ENCODE measurements around the gene CDH4.

The CDH4 gene

DNA sequence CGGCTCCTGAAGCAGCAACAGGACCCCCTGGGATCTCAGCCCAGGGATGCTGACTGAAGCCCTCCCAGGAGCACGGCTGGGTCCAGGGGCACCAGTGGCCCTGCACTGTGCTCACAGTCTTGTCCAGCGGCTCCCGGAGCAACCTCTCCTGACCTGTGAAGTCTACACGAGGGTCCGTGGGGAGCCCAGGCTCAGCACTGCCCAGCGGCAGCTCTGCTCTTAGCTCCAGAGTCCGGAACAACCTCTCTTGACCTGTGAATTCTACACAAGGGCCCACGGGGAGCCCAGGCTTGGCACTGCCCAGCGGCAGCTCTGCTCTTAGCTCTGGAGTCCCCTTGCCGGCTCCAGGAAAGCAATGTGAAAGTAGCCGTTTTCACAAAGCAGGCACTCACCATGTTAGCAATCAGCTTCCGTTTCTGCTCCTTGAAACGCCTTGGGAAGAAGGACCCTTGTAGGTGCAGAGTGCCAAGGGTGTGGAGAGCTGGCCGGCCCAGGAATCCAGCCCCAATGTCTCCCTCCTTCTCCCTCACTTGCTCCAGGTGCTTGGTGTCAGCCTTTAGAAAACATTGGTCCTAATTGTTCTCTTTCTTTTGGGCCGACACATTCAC lies 310.9 kb downstream of the CDH4 start:
- H3K9me3 ChIP-seq (ENCODE audit: control insufficient read depth, insufficient read depth, low read depth, low read length) = no peaks in the 10 kb centered on the region

GRCh38 chr20:61564628-61565027 lies 312.6 kb downstream of the CDH4 start:
- no peak overlapping the region for H3K4me3 ChIP-seq (ENCODE audit: low read depth, low read length)
- no peaks in the 10 kb centered on the region for H3K9me3 ChIP-seq (ENCODE audit: control insufficient read depth, insufficient read depth, low read depth, low read length)

More for the DNA sequence above, 310.9 kb downstream of the CDH4 start:
- Histone ChIP-seq H3K36me3 (ENCODE audit: control insufficient read depth, insufficient read depth, low read length) (no peaks in the 10 kb centered on the region), H3K4me1 (ENCODE audit: control insufficient read depth, insufficient read depth, low read length) (peaks cover 18% of the 10 kb centered on the region), H3K27ac (ENCODE audit: low read depth, low read length) (no peak overlapping the region; the same call in 1 of the 2 replicates), H3K4me3 (ENCODE audit: low read depth, low read length) (no peak overlapping the region), H3K9ac (ENCODE audit: low read length) (no peak overlapping the region), H3K27me3 (ENCODE audit: control insufficient read depth, insufficient read depth, low read length) (no peaks in the 10 kb centered on the region)

DNA sequence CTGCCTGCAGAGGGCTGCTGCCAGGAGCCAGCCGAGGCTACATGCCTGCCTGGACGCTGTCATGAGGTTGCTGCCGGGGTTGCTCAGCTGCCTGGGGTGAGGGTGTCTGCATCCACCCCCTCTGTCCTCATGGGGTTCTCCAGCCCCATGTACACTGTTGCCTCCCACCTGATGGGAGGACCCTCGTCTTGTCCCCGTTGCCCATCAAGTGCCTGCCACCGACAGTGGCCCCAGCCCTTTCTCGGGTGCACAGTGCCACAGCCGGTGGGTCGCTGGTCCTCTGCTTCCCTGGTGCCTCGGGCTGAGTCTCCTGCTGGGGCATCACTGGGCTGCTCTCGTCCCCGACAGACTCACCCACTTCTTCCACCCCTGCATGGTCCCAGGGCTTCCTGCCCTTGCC lies 313.7 kb downstream of the CDH4 start:
- no peaks in the 10 kb centered on the region for H3K27me3 ChIP-seq (ENCODE audit: control insufficient read depth, insufficient read depth, low read length)
- no peak overlapping the region for H3K9ac ChIP-seq (ENCODE audit: low read length)
- no peaks in the 10 kb centered on the region for H3K9me3 ChIP-seq (ENCODE audit: control insufficient read depth, insufficient read depth, low read depth, low read length)
- no peaks in the 10 kb centered on the region for H3K36me3 ChIP-seq (ENCODE audit: control insufficient read depth, insufficient read depth, low read length)
- H3K27ac ChIP-seq (ENCODE audit: low read depth, low read length) = no peak overlapping the region
- H3K4me1 ChIP-seq (ENCODE audit: control insufficient read depth, insufficient read depth, low read length) = peaks cover 18% of the 10 kb centered on the region
- H3K4me3 ChIP-seq (ENCODE audit: low read depth, low read length) = no peak overlapping the region

More at GRCh38 chr20:61564628-61565027, 312.6 kb downstream of the CDH4 start:
- Histone ChIP-seq H3K27me3 (ENCODE audit: control insufficient read depth, insufficient read depth, low read length) (no peaks in the 10 kb centered on the region), H3K36me3 (ENCODE audit: control insufficient read depth, insufficient read depth, low read length) (no peaks in the 10 kb centered on the region), H3K27ac (ENCODE audit: low read depth, low read length) (no peak overlapping the region), H3K4me1 (ENCODE audit: control insufficient read depth, insufficient read depth, low read length) (peaks cover 18% of the 10 kb centered on the region), H3K9ac (ENCODE audit: low read length) (no peak overlapping the region)

DNA sequence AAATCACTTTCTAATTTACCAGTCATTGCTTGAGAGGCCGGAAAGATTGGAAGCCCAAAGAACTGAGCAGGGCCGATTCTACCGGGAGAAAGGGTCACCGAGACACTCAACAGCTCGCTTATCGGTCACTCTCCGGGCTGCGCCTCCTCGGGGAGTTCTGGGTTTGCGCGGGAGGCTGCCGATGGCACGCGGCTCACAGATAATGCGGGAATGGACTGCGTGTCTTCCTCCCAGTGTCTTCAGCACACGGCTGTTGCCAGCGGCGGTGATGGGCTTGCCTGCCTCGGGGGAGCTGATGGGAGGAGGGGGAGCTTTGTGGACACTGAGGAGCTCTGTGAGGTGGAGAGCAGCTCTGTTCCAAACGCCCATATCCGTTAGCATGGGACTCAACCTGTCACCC lies 314.6 kb downstream of the CDH4 start:
- no peak overlapping the region for H3K9ac ChIP-seq (ENCODE audit: low read length)
- peaks cover 18% of the 10 kb centered on the region for H3K4me1 ChIP-seq (ENCODE audit: control insufficient read depth, insufficient read depth, low read length)
- no peaks in the 10 kb centered on the region for H3K27me3 ChIP-seq (ENCODE audit: control insufficient read depth, insufficient read depth, low read length)
- no peak overlapping the region for H3K27ac ChIP-seq (ENCODE audit: low read depth, low read length)
- H3K4me3 ChIP-seq (ENCODE audit: low read depth, low read length) = no peak overlapping the region
- no peaks in the 10 kb centered on the region for H3K9me3 ChIP-seq (ENCODE audit: control insufficient read depth, insufficient read depth, low read depth, low read length)
- H3K36me3 ChIP-seq (ENCODE audit: control insufficient read depth, insufficient read depth, low read length) = no peaks in the 10 kb centered on the region

- no peaks in the 10 kb centered on the region for H3K36me3 ChIP-seq (ENCODE audit: control insufficient read depth, insufficient read depth, low read length)
- H3K9ac ChIP-seq (ENCODE audit: low read length) = no peak overlapping the region
- H3K9me3 ChIP-seq (ENCODE audit: control insufficient read depth, insufficient read depth, low read depth, low read length) = no peaks in the 10 kb centered on the region
- no peak overlapping the region for H3K27ac ChIP-seq (ENCODE audit: low read depth, low read length)
- H3K27me3 ChIP-seq (ENCODE audit: control insufficient read depth, insufficient read depth, low read length) = no peaks in the 10 kb centered on the region
- H3K4me1 ChIP-seq (ENCODE audit: control insufficient read depth, insufficient read depth, low read length) = peaks cover 18% of the 10 kb centered on the region
- H3K4me3 ChIP-seq (ENCODE audit: low read depth, low read length) = no peak overlapping the region
Measured at GRCh38 chr20:61567204-61567603, 315.1 kb downstream of the CDH4 start.

GRCh38 chr20:61569825-61570224 lies 317.8 kb downstream of the CDH4 start:
- H3K9ac ChIP-seq (ENCODE audit: low read length) = no peak overlapping the region
- H3K27me3 ChIP-seq (ENCODE audit: control insufficient read depth, insufficient read depth, low read length) = 0 out of 2 replicates have a peak, but pooled peaks cover 3% of the 10 kb centered on the region
- H3K9me3 ChIP-seq (ENCODE audit: control insufficient read depth, insufficient read depth, low read depth, low read length) = no peaks in the 10 kb centered on the region
- H3K4me3 ChIP-seq (ENCODE audit: low read depth, low read length) = no peak overlapping the region
- H3K27ac ChIP-seq (ENCODE audit: low read depth, low read length) = no peak overlapping the region
- no peaks in the 10 kb centered on the region for H3K36me3 ChIP-seq (ENCODE audit: control insufficient read depth, insufficient read depth, low read length)
- peaks cover 6% of the 10 kb centered on the region for H3K4me1 ChIP-seq (ENCODE audit: control insufficient read depth, insufficient read depth, low read length)

GRCh38 chr20:61570646-61571195 lies 318.7 kb downstream of the CDH4 start:
- Histone ChIP-seq H3K9me3 (ENCODE audit: control insufficient read depth, insufficient read depth, low read depth, low read length) (no peaks in the 10 kb centered on the region), H3K27ac (ENCODE audit: low read depth, low read length) (no peak overlapping the region), H3K36me3 (ENCODE audit: control insufficient read depth, insufficient read depth, low read length) (no peaks in the 10 kb centered on the region), H3K4me3 (ENCODE audit: low read depth, low read length) (no peak overlapping the region), H3K9ac (ENCODE audit: low read length) (no peak overlapping the region), H3K4me1 (ENCODE audit: control insufficient read depth, insufficient read depth, low read length) (peaks cover 6% of the 10 kb centered on the region), H3K27me3 (ENCODE audit: control insufficient read depth, insufficient read depth, low read length) (0 out of 2 replicates have a peak, but pooled peaks cover 3% of the 10 kb centered on the region)

DNA sequence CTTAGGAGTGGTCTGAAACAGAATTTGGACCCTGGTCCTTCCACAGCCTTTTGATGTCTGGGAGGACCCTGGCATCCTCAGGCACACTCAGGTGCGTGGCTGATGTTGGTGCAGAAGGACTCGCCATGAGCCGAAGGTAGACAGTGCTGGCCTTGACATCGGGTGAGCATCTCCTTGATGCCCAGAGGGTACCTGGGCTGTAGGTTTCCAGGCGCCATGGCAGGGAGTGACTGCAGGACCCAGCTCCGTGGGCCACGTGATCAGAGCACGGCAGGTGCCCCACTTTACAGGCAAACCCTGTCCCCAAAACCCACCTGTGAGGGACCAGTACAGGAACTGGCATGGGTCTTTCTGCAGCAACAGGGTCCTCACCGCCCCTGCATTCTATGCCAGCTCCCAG lies 319.2 kb downstream of the CDH4 start:
- H3K4me1 ChIP-seq (ENCODE audit: control insufficient read depth, insufficient read depth, low read length) = peaks cover 6% of the 10 kb centered on the region
- no peak overlapping the region for H3K27ac ChIP-seq (ENCODE audit: low read depth, low read length)
- H3K9ac ChIP-seq (ENCODE audit: low read length) = no peak overlapping the region
- H3K4me3 ChIP-seq (ENCODE audit: low read depth, low read length) = no peak overlapping the region
- 0 out of 2 replicates have a peak, but pooled peaks cover 4% of the 10 kb centered on the region for H3K27me3 ChIP-seq (ENCODE audit: control insufficient read depth, insufficient read depth, low read length)
- no peaks in the 10 kb centered on the region for H3K36me3 ChIP-seq (ENCODE audit: control insufficient read depth, insufficient read depth, low read length)
- H3K9me3 ChIP-seq (ENCODE audit: control insufficient read depth, insufficient read depth, low read depth, low read length) = peaks cover 3% of the 10 kb centered on the region

DNA sequence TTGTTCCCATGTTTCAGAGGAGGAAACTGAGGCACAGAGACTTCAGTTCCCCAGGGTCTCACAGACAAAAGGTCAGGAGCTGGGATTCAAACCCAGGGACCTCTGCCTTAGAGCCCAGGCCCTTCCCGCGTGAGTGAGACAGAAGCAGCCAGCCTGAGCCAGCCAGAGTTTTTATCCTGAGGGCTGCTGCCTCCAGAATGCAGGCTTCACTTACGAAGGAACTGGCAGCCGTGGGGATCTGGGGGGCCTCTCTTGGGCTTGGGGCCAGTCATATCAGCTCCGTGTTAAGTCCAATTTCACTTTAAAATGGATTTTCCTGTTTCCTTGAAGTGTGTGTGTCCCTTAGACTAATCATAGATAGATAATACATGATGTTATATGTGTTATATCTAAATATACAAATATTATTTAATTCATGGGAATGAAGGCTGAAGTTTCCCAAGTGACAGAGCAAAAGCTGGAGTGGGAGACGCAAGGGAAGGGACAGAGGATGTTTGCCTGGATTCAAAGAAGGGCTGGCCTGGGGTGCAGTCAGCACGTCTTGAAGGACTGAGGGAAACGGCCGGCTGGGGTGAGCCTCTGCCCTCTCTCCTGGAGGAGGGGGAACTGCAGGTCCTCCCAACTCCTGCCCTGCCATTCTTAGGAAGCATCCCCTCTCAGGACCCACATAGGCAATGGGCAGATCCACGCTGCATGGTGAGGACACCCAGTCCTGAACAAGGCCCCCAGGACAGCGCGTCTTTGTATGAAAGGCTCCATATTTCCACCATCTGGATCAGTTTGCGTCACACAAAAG lies 320.1 kb downstream of the CDH4 start:
- Histone ChIP-seq H3K9me3 (ENCODE audit: control insufficient read depth, insufficient read depth, low read depth, low read length) (peaks cover 6% of the 10 kb centered on the region), H3K27ac (ENCODE audit: low read depth, low read length) (no peak overlapping the region), H3K27me3 (ENCODE audit: control insufficient read depth, insufficient read depth, low read length) (0 out of 2 replicates have a peak, but pooled peaks cover 6% of the 10 kb centered on the region), H3K4me1 (ENCODE audit: control insufficient read depth, insufficient read depth, low read length) (peaks cover 1% of the 10 kb centered on the region), H3K9ac (ENCODE audit: low read length) (no peak overlapping the region), H3K4me3 (ENCODE audit: low read depth, low read length) (no peak overlapping the region), H3K36me3 (ENCODE audit: control insufficient read depth, insufficient read depth, low read length) (no peaks in the 10 kb centered on the region)

DNA sequence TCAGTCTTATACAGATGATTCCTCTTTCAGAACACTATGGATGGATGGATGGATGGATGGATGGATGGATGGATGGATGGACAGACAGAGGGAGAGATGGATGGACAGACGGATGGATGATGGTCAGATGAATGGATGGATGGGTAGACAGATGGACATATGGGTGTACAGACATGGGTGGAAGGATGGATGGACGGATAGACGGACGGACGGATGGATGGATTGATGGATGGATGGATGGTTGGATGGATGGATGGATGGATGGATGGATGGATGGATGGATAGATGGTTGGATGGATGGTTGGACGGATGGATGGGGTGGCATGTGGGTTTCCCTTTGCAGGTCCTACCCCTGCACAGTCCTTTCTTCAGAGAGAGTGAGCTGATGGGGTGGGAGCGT lies 320.7 kb downstream of the CDH4 start:
- H3K9ac ChIP-seq (ENCODE audit: low read length) = no peak overlapping the region
- H3K4me3 ChIP-seq (ENCODE audit: low read depth, low read length) = no peak overlapping the region
- H3K4me1 ChIP-seq (ENCODE audit: control insufficient read depth, insufficient read depth, low read length) = no peaks in the 10 kb centered on the region
- H3K27ac ChIP-seq (ENCODE audit: low read depth, low read length) = no peak overlapping the region
- H3K9me3 ChIP-seq (ENCODE audit: control insufficient read depth, insufficient read depth, low read depth, low read length) = peaks cover 6% of the 10 kb centered on the region
- 0 out of 2 replicates have a peak, but pooled peaks cover 6% of the 10 kb centered on the region for H3K27me3 ChIP-seq (ENCODE audit: control insufficient read depth, insufficient read depth, low read length)
- no peaks in the 10 kb centered on the region for H3K36me3 ChIP-seq (ENCODE audit: control insufficient read depth, insufficient read depth, low read length)
